DOHH2 (cell line): ENCODE data around the gene ZNF467.

Source experiments
- H3F3A ChIP-seq: fragments of 200-600 bp; sonication (generic), shearing (Covaris generic); 2 replicates; pipeline ENCODE4 v1.6.0; 2016; ENCODE audit warnings: antibody characterized with exemption, mild to moderate bottlenecking; ENCODE audit not compliant: control insufficient read depth, insufficient read depth
- H3K27ac ChIP-seq: fragments of 200-600 bp; sonication (generic); 2 replicates; pipeline ENCODE4 v1.5.1; 2014; ENCODE audit warnings: low read depth, mild to moderate bottlenecking, low read length, moderate library complexity
- H3K27me3 ChIP-seq: fragments of 200-600 bp; sonication (generic); 2 replicates; pipeline ENCODE4 v1.6.1; 2014; ENCODE audit warnings: mild to moderate bottlenecking, low read length, mixed read lengths; ENCODE audit not compliant: control insufficient read depth
- H3K36me3 ChIP-seq: fragments of 200-600 bp; sonication (generic); 2 replicates; pipeline ENCODE4 v1.6.1; 2014; ENCODE audit warnings: mild to moderate bottlenecking, low read length, moderate library complexity, mixed read lengths; ENCODE audit not compliant: control insufficient read depth
- H3K4me1 ChIP-seq: fragments of 200-600 bp; sonication (generic); 2 replicates; pipeline ENCODE4 v1.6.1; 2014; ENCODE audit warnings: mild to moderate bottlenecking, low read length, mixed read lengths; ENCODE audit not compliant: control insufficient read depth
- H3K4me2 ChIP-seq: fragments of 200-600 bp; sonication (generic); 2 replicates; pipeline ENCODE4 v1.6.0; 2014; ENCODE audit warnings: mild to moderate bottlenecking, low read length, moderate library complexity
- H3K4me3 ChIP-seq: fragments of 200-600 bp; sonication (generic); 2 replicates; pipeline ENCODE4 v1.5.1; 2014; ENCODE audit warnings: mild to moderate bottlenecking, low read length, mixed read lengths
- H3K79me2 ChIP-seq: fragments of 200-600 bp; sonication (generic); 2 replicates; pipeline ENCODE4 v1.6.1; 2014; ENCODE audit warnings: mild to moderate bottlenecking, low read length, mixed read lengths; ENCODE audit not compliant: control insufficient read depth
- H3K9me2 ChIP-seq: fragments of 200-600 bp; sonication (generic); replicated peaks from 2 replicates; pipeline ENCODE4 v1.6.1; 2014; ENCODE audit warnings: mild to moderate bottlenecking, low read length, mixed read lengths; ENCODE audit not compliant: control insufficient read depth
- H3K9me3 ChIP-seq: fragments of 200-600 bp; sonication (generic); 2 replicates; pipeline ENCODE4 v1.6.1; 2014; ENCODE audit warnings: antibody characterized with exemption, low read length, mixed read lengths; ENCODE audit not compliant: control insufficient read depth, insufficient read depth
- H4K20me1 ChIP-seq: fragments of 200-600 bp; sonication (generic); 2 replicates; pipeline ENCODE4 v1.6.0; 2014; ENCODE audit warnings: low read depth, mild to moderate bottlenecking, antibody characterized with exemption, low read length, moderate library complexity; ENCODE audit not compliant: control insufficient read depth, insufficient read depth
- EZH2phosphoT487 ChIP-seq: fragments of 200-600 bp; sonication (generic); IDR thresholded peaks from 2 replicates; pipeline ENCODE4 v1.6.1; 2017; ENCODE audit warnings: borderline replicate concordance, mild to moderate bottlenecking, antibody characterized with exemption, low read length, moderate library complexity, mixed read lengths
- TF ChIP-seq, protein P1 (sequence below): fragments of 200-600 bp; sonication (generic); IDR thresholded peaks from one replicate; pipeline ENCODE4 v1.5.1; 2014; ENCODE audit warnings: antibody characterized with exemption, mild to moderate bottlenecking, low read depth, low read length; ENCODE audit not compliant: poor library complexity, severe bottlenecking

The ZNF467 gene

DNA sequence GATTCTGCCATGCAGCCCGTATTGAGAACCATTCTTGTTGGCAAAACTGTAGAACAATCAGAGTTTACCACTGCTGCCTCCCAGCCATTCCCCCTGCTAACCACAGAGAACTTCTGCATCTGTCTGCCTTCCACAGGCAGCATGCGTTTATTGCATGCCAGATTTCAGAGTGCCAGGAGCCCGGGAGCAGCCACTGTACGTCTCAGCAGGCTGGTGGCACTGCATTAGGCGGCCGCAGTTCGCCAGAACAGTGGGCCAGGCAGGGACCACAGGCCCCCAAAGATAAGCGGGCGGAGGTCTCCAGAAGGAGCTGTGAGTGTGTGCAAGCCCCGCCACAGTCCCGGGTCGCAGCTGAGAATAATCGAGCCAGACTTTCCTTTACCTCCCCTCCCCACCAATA lies 31.8 kb downstream of the ZNF467 start:
- no peaks in the 10 kb centered on the region for H3K9me2 ChIP-seq
- H3K27me3 ChIP-seq = peaks cover 38% of the 10 kb centered on the region
- peak overlapping the region; percentile 54 for H3K4me2 ChIP-seq
- TF ChIP-seq, protein P1, sequence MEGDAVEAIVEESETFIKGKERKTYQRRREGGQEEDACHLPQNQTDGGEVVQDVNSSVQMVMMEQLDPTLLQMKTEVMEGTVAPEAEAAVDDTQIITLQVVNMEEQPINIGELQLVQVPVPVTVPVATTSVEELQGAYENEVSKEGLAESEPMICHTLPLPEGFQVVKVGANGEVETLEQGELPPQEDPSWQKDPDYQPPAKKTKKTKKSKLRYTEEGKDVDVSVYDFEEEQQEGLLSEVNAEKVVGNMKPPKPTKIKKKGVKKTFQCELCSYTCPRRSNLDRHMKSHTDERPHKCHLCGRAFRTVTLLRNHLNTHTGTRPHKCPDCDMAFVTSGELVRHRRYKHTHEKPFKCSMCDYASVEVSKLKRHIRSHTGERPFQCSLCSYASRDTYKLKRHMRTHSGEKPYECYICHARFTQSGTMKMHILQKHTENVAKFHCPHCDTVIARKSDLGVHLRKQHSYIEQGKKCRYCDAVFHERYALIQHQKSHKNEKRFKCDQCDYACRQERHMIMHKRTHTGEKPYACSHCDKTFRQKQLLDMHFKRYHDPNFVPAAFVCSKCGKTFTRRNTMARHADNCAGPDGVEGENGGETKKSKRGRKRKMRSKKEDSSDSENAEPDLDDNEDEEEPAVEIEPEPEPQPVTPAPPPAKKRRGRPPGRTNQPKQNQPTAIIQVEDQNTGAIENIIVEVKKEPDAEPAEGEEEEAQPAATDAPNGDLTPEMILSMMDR = no peak
- TF ChIP-seq EZH2phosphoT487 = 0 out of 2 replicates have a peak, but pooled peaks have one; percentile 7
- peak overlapping the region; percentile 56 for H3K4me3 ChIP-seq
- no peaks in the 10 kb centered on the region for H4K20me1 ChIP-seq
- H3K27ac ChIP-seq = no peak overlapping the region
- peaks cover 11% of the 10 kb centered on the region for H3K4me1 ChIP-seq
- H3K36me3 ChIP-seq = no peaks in the 10 kb centered on the region
- no peaks in the 10 kb centered on the region for H3K9me3 ChIP-seq
- H3K79me2 ChIP-seq = no peaks in the 10 kb centered on the region
- H3F3A ChIP-seq = no peaks in the 10 kb centered on the region

- Histone ChIP-seq H3K4me2 (no peak overlapping the region), H3K27ac (no peak overlapping the region), H3K36me3 (no peaks in the 10 kb centered on the region)
These were observed 36.7 kb downstream of the ZNF467 start for GRCh38 chr7:149736478-149737360.

GRCh38 chr7:149735779-149736477 lies 37.5 kb downstream of the ZNF467 start:
- no peaks in the 10 kb centered on the region for H3K79me2 ChIP-seq
- no peak overlapping the region for H3K4me3 ChIP-seq
- TF ChIP-seq, protein P1 = no peak
- TF ChIP-seq EZH2phosphoT487 = no peak
- no peaks in the 10 kb centered on the region; the same call in 1 of the 2 replicates for H3K27me3 ChIP-seq
- H3K4me1 ChIP-seq = peaks cover 6% of the 10 kb centered on the region
- no peak overlapping the region for H3K27ac ChIP-seq
- no peaks in the 10 kb centered on the region for H4K20me1 ChIP-seq
- H3K36me3 ChIP-seq = no peaks in the 10 kb centered on the region
- H3K4me2 ChIP-seq = no peak overlapping the region
- H3K9me3 ChIP-seq = no peaks in the 10 kb centered on the region
- H3F3A ChIP-seq = no peaks in the 10 kb centered on the region
- no peaks in the 10 kb centered on the region for H3K9me2 ChIP-seq

More at GRCh38 chr7:149736478-149737360, 36.7 kb downstream of the ZNF467 start:
- no peaks in the 10 kb centered on the region for H3K79me2 ChIP-seq
- H3K9me3 ChIP-seq = no peaks in the 10 kb centered on the region
- H4K20me1 ChIP-seq = no peaks in the 10 kb centered on the region
- H3K4me3 ChIP-seq = no peak overlapping the region
- peaks cover 8% of the 10 kb centered on the region for H3K4me1 ChIP-seq
- no peaks in the 10 kb centered on the region for H3F3A ChIP-seq
- H3K9me2 ChIP-seq = no peaks in the 10 kb centered on the region
- TF ChIP-seq EZH2phosphoT487 = no peak
- TF ChIP-seq, protein P1 = no peak
- peaks cover 5% of the 10 kb centered on the region for H3K27me3 ChIP-seq
